Measurements from ENCODE around the gene PDE4D. TPM values are rescaled to one million over a fixed set of nuclear protein-coding genes. Genes with fewer than 3 reads are reported as not detected.

PDE4D gene
- total RNA-seq, 1 experiment from 2014 or later, result 11.6 TPM

GRCh38 chr5:59433174-59433573, 460.4 kb downstream of the PDE4D start:
- no peaks in the 10 kb centered on the region for H3K36me3 Mint-ChIP-seq (ENCODE audit: insufficient read depth, unreplicated experiment)
- H3K4me1 Mint-ChIP-seq (ENCODE audit: low read depth, unreplicated experiment), result no peaks in the 10 kb centered on the region
- intact Hi-C loops (cut with micrococcal nuclease; ENCODE audit: unreplicated experiment), result no loop called here
- no peak overlapping the region for H3K4me3 Mint-ChIP-seq (ENCODE audit: low read depth, unreplicated experiment)
- no peaks in the 10 kb centered on the region for H3K9me3 Mint-ChIP-seq (ENCODE audit: low read depth, unreplicated experiment)
- CTCF ChIA-PET, result no interaction called here
- no peaks in the 10 kb centered on the region for H3K27me3 Mint-ChIP-seq (ENCODE audit: unreplicated experiment)
- no peak for DNase-seq
- BruUV-seq (replicated peaks), result no TSS peak
- TF ChIP-seq CTCF (IDR thresholded peaks at IDR 0.05; ENCODE audit: unreplicated experiment), result no peak
- no peak overlapping the region for H3K27ac Mint-ChIP-seq (ENCODE audit: unreplicated experiment)

- Mint-ChIP-seq H3K4me3 (ENCODE audit: low read depth, unreplicated experiment) (no peak overlapping the region), H3K27ac (ENCODE audit: unreplicated experiment) (no peak overlapping the region), H3K9me3 (ENCODE audit: low read depth, unreplicated experiment) (no peaks in the 10 kb centered on the region), H3K36me3 (ENCODE audit: insufficient read depth, unreplicated experiment) (no peaks in the 10 kb centered on the region), H3K4me1 (ENCODE audit: low read depth, unreplicated experiment) (no peaks in the 10 kb centered on the region), H3K27me3 (ENCODE audit: unreplicated experiment) (no peaks in the 10 kb centered on the region)
- intact Hi-C loops (cut with micrococcal nuclease; ENCODE audit: unreplicated experiment), result no loop called here
- no peak for DNase-seq
- CTCF ChIA-PET, result no interaction called here
- no peak for TF ChIP-seq CTCF (IDR thresholded peaks at IDR 0.05; ENCODE audit: unreplicated experiment)
- BruUV-seq (replicated peaks), result no TSS peak
Observed at GRCh38 chr5:59430066-59430685, 463.4 kb downstream of the PDE4D start.

DNA sequence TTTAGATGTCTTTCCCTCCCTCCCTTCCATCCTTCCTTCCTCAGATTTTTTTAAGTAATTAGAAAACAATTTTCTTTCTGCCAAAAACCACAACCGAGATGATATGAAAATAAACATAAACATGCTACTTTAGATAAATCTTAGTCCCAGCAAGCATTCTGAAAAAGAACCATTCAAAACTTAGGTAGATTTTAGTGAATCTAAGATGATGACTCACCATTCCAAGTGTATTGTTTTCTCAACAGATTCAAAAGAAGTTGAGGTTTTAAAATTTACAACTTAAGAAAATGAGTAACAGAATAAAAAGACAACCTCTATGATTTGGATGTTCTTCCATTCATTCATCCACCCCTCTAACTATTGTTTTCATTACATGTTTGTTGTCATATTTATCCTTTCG, 465.1 kb downstream of the PDE4D start:
- H3K4me1 Mint-ChIP-seq (ENCODE audit: low read depth, unreplicated experiment), result no peaks in the 10 kb centered on the region
- no peaks in the 10 kb centered on the region for H3K9me3 Mint-ChIP-seq (ENCODE audit: low read depth, unreplicated experiment)
- H3K27me3 Mint-ChIP-seq (ENCODE audit: unreplicated experiment), result no peaks in the 10 kb centered on the region
- CTCF ChIA-PET, result no interaction called here
- DNase-seq, result no peak
- BruUV-seq (replicated peaks), result no TSS peak
- no peaks in the 10 kb centered on the region for H3K36me3 Mint-ChIP-seq (ENCODE audit: insufficient read depth, unreplicated experiment)
- no peak for TF ChIP-seq CTCF (IDR thresholded peaks at IDR 0.05; ENCODE audit: unreplicated experiment)
- intact Hi-C loops (cut with micrococcal nuclease; ENCODE audit: unreplicated experiment), result no loop called here
- H3K4me3 Mint-ChIP-seq (ENCODE audit: low read depth, unreplicated experiment), result no peak overlapping the region
- H3K27ac Mint-ChIP-seq (ENCODE audit: unreplicated experiment), result no peak overlapping the region

GRCh38 chr5:59424515-59424914, 469.0 kb downstream of the PDE4D start:
- DNase-seq, result no peak
- no peak for TF ChIP-seq CTCF (IDR thresholded peaks at IDR 0.05; ENCODE audit: unreplicated experiment)
- Mint-ChIP-seq H3K27ac (ENCODE audit: unreplicated experiment) (no peak overlapping the region), H3K9me3 (ENCODE audit: low read depth, unreplicated experiment) (no peaks in the 10 kb centered on the region), H3K4me3 (ENCODE audit: low read depth, unreplicated experiment) (no peak overlapping the region), H3K36me3 (ENCODE audit: insufficient read depth, unreplicated experiment) (no peaks in the 10 kb centered on the region), H3K4me1 (ENCODE audit: low read depth, unreplicated experiment) (no peaks in the 10 kb centered on the region), H3K27me3 (ENCODE audit: unreplicated experiment) (no peaks in the 10 kb centered on the region)
- no TSS peak for BruUV-seq (replicated peaks)
- CTCF ChIA-PET, result interaction anchor here (0.9 kb wide), 1 partner anchor 284 kb away, joined by 3 read pairs; no protein-coding TSS in a partner anchor
- intact Hi-C loops (cut with micrococcal nuclease; ENCODE audit: unreplicated experiment), result no loop called here

Data from Calu3 (cell line).